DOHH2 (cell line): ENCODE measurements around the gene C1QTNF6.

ENCODE experiments used
- H3F3A ChIP-seq: fragments of 200-600 bp; sonication (generic), shearing (Covaris generic); 2 replicates; pipeline ENCODE4 v1.6.0; 2016; ENCODE audit warnings: antibody characterized with exemption, mild to moderate bottlenecking; ENCODE audit not compliant: control insufficient read depth, insufficient read depth
- H3K27ac ChIP-seq: fragments of 200-600 bp; sonication (generic); 2 replicates; pipeline ENCODE4 v1.5.1; 2014; ENCODE audit warnings: low read depth, mild to moderate bottlenecking, low read length, moderate library complexity
- H3K27me3 ChIP-seq: fragments of 200-600 bp; sonication (generic); 2 replicates; pipeline ENCODE4 v1.6.1; 2014; ENCODE audit warnings: mild to moderate bottlenecking, low read length, mixed read lengths; ENCODE audit not compliant: control insufficient read depth
- H3K36me3 ChIP-seq: fragments of 200-600 bp; sonication (generic); 2 replicates; pipeline ENCODE4 v1.6.1; 2014; ENCODE audit warnings: mild to moderate bottlenecking, low read length, moderate library complexity, mixed read lengths; ENCODE audit not compliant: control insufficient read depth
- H3K4me1 ChIP-seq: fragments of 200-600 bp; sonication (generic); 2 replicates; pipeline ENCODE4 v1.6.1; 2014; ENCODE audit warnings: mild to moderate bottlenecking, low read length, mixed read lengths; ENCODE audit not compliant: control insufficient read depth
- H3K4me2 ChIP-seq: fragments of 200-600 bp; sonication (generic); 2 replicates; pipeline ENCODE4 v1.6.0; 2014; ENCODE audit warnings: mild to moderate bottlenecking, low read length, moderate library complexity
- H3K4me3 ChIP-seq: fragments of 200-600 bp; sonication (generic); 2 replicates; pipeline ENCODE4 v1.5.1; 2014; ENCODE audit warnings: mild to moderate bottlenecking, low read length, mixed read lengths
- H3K79me2 ChIP-seq: fragments of 200-600 bp; sonication (generic); 2 replicates; pipeline ENCODE4 v1.6.1; 2014; ENCODE audit warnings: mild to moderate bottlenecking, low read length, mixed read lengths; ENCODE audit not compliant: control insufficient read depth
- H3K9me2 ChIP-seq: fragments of 200-600 bp; sonication (generic); replicated peaks from 2 replicates; pipeline ENCODE4 v1.6.1; 2014; ENCODE audit warnings: mild to moderate bottlenecking, low read length, mixed read lengths; ENCODE audit not compliant: control insufficient read depth
- H3K9me3 ChIP-seq: fragments of 200-600 bp; sonication (generic); 2 replicates; pipeline ENCODE4 v1.6.1; 2014; ENCODE audit warnings: antibody characterized with exemption, low read length, mixed read lengths; ENCODE audit not compliant: control insufficient read depth, insufficient read depth
- H4K20me1 ChIP-seq: fragments of 200-600 bp; sonication (generic); 2 replicates; pipeline ENCODE4 v1.6.0; 2014; ENCODE audit warnings: low read depth, mild to moderate bottlenecking, antibody characterized with exemption, low read length, moderate library complexity; ENCODE audit not compliant: control insufficient read depth, insufficient read depth
- CTCF ChIP-seq: fragments of 200-600 bp; sonication (generic); IDR thresholded peaks from one replicate; pipeline ENCODE4 v1.5.1; 2014; ENCODE audit warnings: antibody characterized with exemption, mild to moderate bottlenecking, low read depth, low read length; ENCODE audit not compliant: poor library complexity, severe bottlenecking
- EZH2phosphoT487 ChIP-seq: fragments of 200-600 bp; sonication (generic); IDR thresholded peaks from 2 replicates; pipeline ENCODE4 v1.6.1; 2017; ENCODE audit warnings: borderline replicate concordance, mild to moderate bottlenecking, antibody characterized with exemption, low read length, moderate library complexity, mixed read lengths

The C1QTNF6 gene

GRCh38 chr22:37192204-37192603 lies 4.2 kb upstream of the C1QTNF6 start:
- Histone ChIP-seq H3K9me2 (no peaks in the 10 kb centered on the region), H3F3A (no peaks in the 10 kb centered on the region), H3K27ac (no peak overlapping the region), H3K36me3 (no peaks in the 10 kb centered on the region), H3K27me3 (peaks cover 11% of the 10 kb centered on the region), H3K4me3 (no peak overlapping the region), H3K4me1 (no peaks in the 10 kb centered on the region), H3K4me2 (no peak overlapping the region), H4K20me1 (no peaks in the 10 kb centered on the region), H3K79me2 (no peaks in the 10 kb centered on the region), H3K9me3 (no peaks in the 10 kb centered on the region)
- no peak for TF ChIP-seq CTCF
- TF ChIP-seq EZH2phosphoT487 = no peak

GRCh38 chr22:37190262-37190780 lies 2.3 kb upstream of the C1QTNF6 start:
- peaks cover 11% of the 10 kb centered on the region for H3K27me3 ChIP-seq
- no peak overlapping the region for H3K4me3 ChIP-seq
- H3F3A ChIP-seq = no peaks in the 10 kb centered on the region
- H3K9me3 ChIP-seq = no peaks in the 10 kb centered on the region
- no peak overlapping the region for H3K27ac ChIP-seq
- no peaks in the 10 kb centered on the region for H3K36me3 ChIP-seq
- no peaks in the 10 kb centered on the region for H3K79me2 ChIP-seq
- H3K4me1 ChIP-seq = no peaks in the 10 kb centered on the region
- H4K20me1 ChIP-seq = no peaks in the 10 kb centered on the region
- TF ChIP-seq EZH2phosphoT487 (no peak), CTCF (no peak)
- no peaks in the 10 kb centered on the region for H3K9me2 ChIP-seq
- no peak overlapping the region for H3K4me2 ChIP-seq

GRCh38 chr22:37188901-37189466 lies 937 bp upstream of the C1QTNF6 start:
- H3K4me1 ChIP-seq = no peaks in the 10 kb centered on the region

More at GRCh38 chr22:37188901-37189466, 937 bp upstream of the C1QTNF6 start:
- no peak overlapping the region for H3K4me3 ChIP-seq
- H3K27ac ChIP-seq = no peak overlapping the region
- no peak for TF ChIP-seq EZH2phosphoT487
- TF ChIP-seq CTCF = no peak
- peaks cover 11% of the 10 kb centered on the region for H3K27me3 ChIP-seq
- H3K36me3 ChIP-seq = no peaks in the 10 kb centered on the region
- no peaks in the 10 kb centered on the region for H3K79me2 ChIP-seq
- H3F3A ChIP-seq = no peaks in the 10 kb centered on the region
- H3K4me2 ChIP-seq = no peak overlapping the region
- no peaks in the 10 kb centered on the region for H3K9me2 ChIP-seq
- no peaks in the 10 kb centered on the region for H3K9me3 ChIP-seq
- no peaks in the 10 kb centered on the region for H4K20me1 ChIP-seq
